GM12878 (cell line): ENCODE data around the gene SEMA3C.

Experiments
- CEBPB ChIP-seq, 2 experiments: fragments of 150-350 bp in 1 of 2; IDR thresholded peaks; 2 replicates each; pipeline ENCODE4 v1.6.1; 2012 to 2014; ENCODE audit warnings: low read depth in 2 of 2, low read length in 2 of 2, borderline replicate concordance in 1 of 2, inconsistent platforms in 1 of 2
- CREB1 ChIP-seq: IDR thresholded peaks from 2 replicates; pipeline ENCODE4 v1.6.1; 2012; ENCODE audit warnings: low read depth, mild to moderate bottlenecking, inconsistent platforms
- POLR2AphosphoS5 ChIP-seq: IDR thresholded peaks from 2 replicates; pipeline ENCODE4 v1.6.1; 2011; ENCODE audit warnings: mild to moderate bottlenecking, low read length, inconsistent platforms
- TAF1 ChIP-seq: IDR thresholded peaks from 2 replicates; pipeline ENCODE4 v1.6.1; 2011; ENCODE audit warnings: mild to moderate bottlenecking, low read depth, low read length, borderline replicate concordance
- TF ChIP-seq, protein P1 (sequence below), 3 experiments: IDR thresholded peaks in 2 of 3; conservative IDR thresholded peaks in 1 of 3; 2 replicates each; pipeline ENCODE4 v1.5.1; 2011; ENCODE audit warnings: low read depth in 3 of 3, low read length in 3 of 3, mild to moderate bottlenecking in 3 of 3, control low read depth in 2 of 3, moderate library complexity in 2 of 3, inconsistent platforms in 1 of 3, mixed read lengths in 1 of 3; ENCODE audit not compliant: control insufficient read depth in 2 of 3, insufficient read depth in 1 of 3; ENCODE audit errors: extremely low read depth in 1 of 3
- TF ChIP-seq, protein P2 (sequence below): IDR thresholded peaks from 2 replicates; pipeline ENCODE4 v1.6.1; 2011; ENCODE audit warnings: low read depth, low read length, improper control_type of control experiment, borderline replicate concordance

DNA sequence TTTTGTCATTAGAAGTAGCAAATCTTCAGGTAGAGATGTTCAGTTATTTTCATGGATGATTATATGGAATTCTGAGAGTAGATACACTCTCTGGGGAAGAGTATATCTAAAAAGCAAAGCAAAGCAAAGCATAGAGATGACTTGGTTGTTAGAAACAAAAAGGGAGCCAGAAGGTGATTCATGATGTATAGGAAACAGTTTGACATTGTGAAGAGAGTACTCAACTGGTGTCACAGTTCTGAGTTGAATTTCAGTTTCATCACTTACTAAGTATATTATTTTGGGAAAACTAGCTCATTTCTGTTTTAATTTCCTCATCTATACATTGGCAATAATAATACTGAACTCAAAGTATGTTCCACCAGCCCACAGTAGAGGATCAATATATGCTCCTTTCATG, 86.8 kb downstream of the SEMA3C start:
- TF ChIP-seq, protein P1, sequence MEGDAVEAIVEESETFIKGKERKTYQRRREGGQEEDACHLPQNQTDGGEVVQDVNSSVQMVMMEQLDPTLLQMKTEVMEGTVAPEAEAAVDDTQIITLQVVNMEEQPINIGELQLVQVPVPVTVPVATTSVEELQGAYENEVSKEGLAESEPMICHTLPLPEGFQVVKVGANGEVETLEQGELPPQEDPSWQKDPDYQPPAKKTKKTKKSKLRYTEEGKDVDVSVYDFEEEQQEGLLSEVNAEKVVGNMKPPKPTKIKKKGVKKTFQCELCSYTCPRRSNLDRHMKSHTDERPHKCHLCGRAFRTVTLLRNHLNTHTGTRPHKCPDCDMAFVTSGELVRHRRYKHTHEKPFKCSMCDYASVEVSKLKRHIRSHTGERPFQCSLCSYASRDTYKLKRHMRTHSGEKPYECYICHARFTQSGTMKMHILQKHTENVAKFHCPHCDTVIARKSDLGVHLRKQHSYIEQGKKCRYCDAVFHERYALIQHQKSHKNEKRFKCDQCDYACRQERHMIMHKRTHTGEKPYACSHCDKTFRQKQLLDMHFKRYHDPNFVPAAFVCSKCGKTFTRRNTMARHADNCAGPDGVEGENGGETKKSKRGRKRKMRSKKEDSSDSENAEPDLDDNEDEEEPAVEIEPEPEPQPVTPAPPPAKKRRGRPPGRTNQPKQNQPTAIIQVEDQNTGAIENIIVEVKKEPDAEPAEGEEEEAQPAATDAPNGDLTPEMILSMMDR (IDR thresholded peaks at IDR 0.05 in 2 of 3, conservative IDR thresholded peaks at IDR 0.05 in 1 of 3; ENCODE audit: control insufficient read depth in 2 of 3, extremely low read depth in 1 of 3, insufficient read depth in 1 of 3, low read depth in 3 of 3, low read length in 3 of 3), result no peak
- TF ChIP-seq POLR2AphosphoS5 (no peak), CEBPB (IDR thresholded peaks at IDR 0.05; ENCODE audit: borderline replicate concordance in 1 of 2, low read depth in 2 of 2, low read length in 2 of 2) (no peak), TAF1 (no peak), CREB1 (no peak)
- TF ChIP-seq, protein P2, sequence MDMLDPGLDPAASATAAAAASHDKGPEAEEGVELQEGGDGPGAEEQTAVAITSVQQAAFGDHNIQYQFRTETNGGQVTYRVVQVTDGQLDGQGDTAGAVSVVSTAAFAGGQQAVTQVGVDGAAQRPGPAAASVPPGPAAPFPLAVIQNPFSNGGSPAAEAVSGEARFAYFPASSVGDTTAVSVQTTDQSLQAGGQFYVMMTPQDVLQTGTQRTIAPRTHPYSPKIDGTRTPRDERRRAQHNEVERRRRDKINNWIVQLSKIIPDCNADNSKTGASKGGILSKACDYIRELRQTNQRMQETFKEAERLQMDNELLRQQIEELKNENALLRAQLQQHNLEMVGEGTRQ, result no peak
